ENCODE measurements around the gene ERGIC1.

The ERGIC1 gene

DNA sequence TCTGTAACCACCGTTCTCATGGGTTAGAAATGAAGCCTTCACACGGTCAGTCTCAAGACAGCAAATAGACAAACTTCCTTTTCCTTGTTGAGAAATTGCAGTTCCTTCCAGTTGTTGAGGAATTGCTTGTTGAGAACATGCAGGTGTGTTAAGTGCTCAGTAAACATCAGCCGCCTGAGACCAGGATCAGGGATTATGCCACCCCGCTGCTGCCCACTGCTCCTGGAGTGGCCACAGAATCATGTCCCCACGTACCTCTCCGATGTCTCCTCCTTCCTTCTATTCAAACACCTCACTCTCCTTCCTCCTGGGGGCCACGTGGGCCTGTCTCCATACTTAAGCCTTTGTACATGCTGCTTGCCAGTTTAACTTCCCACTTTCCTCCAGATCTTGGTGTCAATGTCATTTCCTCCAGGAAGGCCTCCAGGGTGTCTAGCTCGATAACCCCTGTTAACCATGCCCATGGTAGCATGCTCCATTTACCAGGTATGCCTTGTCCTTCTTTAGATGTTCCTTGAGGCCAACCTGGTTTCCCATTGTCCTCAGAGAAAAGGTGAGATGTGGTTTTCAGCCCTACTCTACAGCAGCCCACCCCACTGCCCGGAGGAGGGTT lies 91.4 kb downstream of the ERGIC1 start:
- DNase-seq = no peak

DNA sequence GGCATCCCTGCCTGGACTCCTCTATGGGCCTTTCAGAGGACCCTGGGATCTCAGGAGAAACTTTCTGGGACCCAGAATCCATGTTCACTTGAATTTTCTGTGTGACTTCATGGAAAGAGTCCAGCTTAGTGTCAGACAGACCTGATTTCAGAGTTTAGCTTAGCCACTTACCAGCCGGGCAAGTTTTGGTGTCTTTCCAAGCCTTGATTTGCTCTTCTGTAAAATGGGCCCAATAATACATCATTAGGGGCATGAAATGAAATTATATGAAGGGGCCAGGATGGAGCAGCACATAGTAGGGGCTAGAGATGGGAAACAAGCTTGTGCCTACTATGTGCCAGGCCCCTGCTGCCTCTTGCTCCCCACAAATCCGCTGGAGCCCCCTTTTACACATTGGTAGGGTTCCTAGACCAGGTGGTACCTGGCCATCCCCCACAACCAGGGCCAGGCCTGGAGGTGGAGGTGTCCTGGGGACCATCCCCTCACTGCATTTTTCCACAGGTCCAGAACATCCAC lies 92.0 kb downstream of the ERGIC1 start:
- DNase-seq = no peak

GRCh38 chr5:172926796-172927195 lies 92.7 kb downstream of the ERGIC1 start:
- DNase-seq = no peak

- DNase-seq = no peak
Measured at GRCh38 chr5:172929371-172929838, 95.4 kb downstream of the ERGIC1 start.

DNA sequence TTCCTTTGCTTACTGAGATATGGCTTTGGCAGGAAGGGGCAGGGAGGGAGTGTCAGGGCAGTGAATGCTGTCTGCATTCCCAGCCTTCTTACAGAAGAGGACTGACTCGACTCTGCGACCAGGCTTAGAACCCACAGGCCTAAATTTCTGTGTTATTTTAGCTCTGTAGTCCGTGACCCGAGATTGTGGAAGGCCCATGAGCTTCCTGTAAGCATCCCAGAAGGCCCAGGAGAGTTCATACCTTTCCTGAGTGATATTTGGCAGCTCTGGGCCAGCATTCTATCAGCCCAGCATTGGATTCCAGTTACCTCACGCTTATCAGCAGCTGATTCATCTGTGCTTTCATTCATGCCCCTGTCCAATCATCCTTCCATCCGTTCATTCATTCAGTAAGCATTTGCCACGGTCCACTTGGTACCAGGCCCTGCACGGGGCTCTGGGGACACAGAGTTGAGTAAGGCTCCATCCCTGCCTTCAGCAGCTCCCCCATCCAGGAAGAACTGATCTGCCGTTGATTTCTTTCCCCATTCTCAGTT lies 97.0 kb downstream of the ERGIC1 start:
- DNase-seq = no peak

DNA sequence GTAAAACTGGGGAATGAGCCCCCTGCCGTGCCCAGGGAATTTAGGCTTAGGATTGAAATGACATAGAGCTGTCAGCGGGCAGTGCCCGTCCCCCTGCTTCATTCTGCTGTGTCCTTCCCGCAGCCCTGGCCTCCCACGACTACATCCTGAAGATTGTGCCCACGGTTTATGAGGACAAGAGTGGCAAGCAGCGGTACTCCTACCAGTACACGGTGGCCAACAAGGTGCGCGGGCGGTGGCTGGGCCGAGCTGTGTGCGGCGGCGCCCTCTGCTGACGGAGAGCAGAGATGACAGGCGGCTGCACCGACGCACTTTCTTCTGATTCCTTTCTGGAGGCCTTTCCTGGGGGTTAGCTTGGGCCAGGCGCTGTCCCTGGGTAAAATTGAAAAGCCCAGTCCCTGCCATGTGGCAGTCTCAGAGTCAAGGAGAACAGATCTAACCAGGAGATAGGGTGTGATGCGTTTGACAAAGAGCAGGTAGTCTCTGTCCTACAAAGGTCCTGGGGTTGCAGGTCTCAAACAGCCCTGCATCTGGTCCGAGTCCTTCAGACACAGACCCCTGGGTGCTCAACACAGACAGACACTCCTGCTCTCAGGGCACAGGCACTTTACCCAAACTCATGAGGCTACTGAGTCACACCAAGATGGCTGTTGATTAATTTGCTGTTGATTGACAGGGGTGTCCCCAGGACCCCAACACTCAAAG lies 98.4 kb downstream of the ERGIC1 start:
- DNase-seq = peak; percentile 41

GRCh38 chr5:172933238-172933637 lies 99.2 kb downstream of the ERGIC1 start:
- DNase-seq = no peak

DNA sequence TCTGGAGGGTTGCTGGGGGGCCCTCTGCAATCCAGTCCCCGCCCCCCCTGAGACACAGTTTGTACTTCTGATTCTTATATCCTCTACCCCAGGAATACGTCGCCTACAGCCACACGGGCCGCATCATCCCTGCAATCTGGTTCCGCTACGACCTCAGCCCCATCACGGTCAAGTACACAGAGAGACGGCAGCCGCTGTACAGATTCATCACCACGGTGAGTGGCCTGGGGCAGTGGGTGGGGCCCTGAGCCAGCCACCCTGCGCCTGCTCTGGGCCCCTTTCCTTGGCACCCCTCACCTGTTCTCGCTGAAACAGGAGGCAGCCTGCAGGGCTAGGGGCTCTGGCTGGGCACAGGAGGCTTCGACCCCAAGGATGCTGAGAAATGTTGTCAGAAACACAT lies 101.0 kb downstream of the ERGIC1 start:
- DNase-seq = no peak

- no peak for DNase-seq
Measured at GRCh38 chr5:172936401-172936800, 102.3 kb downstream of the ERGIC1 start.

GRCh38 chr5:172939071-172939470 lies 105.0 kb downstream of the ERGIC1 start:
- no peak for DNase-seq

DNA sequence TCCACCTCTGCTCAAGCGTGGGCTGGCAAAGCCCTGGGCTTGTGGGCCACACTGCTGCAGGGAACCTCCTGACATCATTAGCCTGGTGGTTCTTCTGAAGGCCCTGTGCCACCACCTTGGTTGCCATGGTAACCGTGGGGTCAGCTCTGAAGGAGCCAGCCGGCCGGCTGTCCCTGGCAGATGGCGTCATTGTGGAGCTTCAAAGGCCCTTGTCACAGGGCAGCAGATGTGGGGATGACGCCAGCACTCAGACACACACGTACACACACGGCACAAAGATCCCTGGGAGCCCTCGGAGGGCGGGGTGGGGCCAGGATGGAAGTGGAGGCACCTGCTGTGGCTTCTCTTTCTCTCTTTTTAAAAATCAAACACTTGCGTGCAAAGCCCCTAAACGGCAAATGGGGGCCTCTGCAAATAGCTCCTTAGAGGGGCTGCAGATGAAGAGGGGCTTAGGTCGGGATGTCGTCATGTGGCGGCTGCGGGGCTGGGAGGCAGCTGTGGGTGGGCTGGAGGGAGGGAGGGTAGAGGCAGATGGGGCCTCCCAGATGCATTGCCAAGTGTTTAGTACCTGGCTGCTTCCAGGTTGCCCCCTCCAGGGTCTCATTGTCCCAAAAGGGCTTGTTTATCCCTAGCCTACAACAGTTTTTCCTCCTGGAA lies 105.7 kb downstream of the ERGIC1 start:
- no peak for DNase-seq

- no peak for DNase-seq
Measured at GRCh38 chr5:172940268-172941066, 106.4 kb downstream of the ERGIC1 start.

- no peak for DNase-seq
Measured at GRCh38 chr5:172941067-172941516, 107.0 kb downstream of the ERGIC1 start.

GRCh38 chr5:172942556-172942955 lies 108.5 kb downstream of the ERGIC1 start:
- DNase-seq = no peak

GRCh38 chr5:172943283-172943841 lies 109.3 kb downstream of the ERGIC1 start:
- DNase-seq = no peak

- DNase-seq = no peak
Measured at GRCh38 chr5:172943906-172944305, 109.9 kb downstream of the ERGIC1 start.

- DNase-seq = no peak
Measured at GRCh38 chr5:172944741-172945140, 110.7 kb downstream of the ERGIC1 start.

GRCh38 chr5:172945151-172945550 lies 111.1 kb downstream of the ERGIC1 start:
- no peak for DNase-seq

GRCh38 chr5:172946146-172946545 lies 112.1 kb downstream of the ERGIC1 start:
- no peak for DNase-seq

GRCh38 chr5:172949426-172949825 lies 115.4 kb downstream of the ERGIC1 start:
- DNase-seq = no peak

DNA sequence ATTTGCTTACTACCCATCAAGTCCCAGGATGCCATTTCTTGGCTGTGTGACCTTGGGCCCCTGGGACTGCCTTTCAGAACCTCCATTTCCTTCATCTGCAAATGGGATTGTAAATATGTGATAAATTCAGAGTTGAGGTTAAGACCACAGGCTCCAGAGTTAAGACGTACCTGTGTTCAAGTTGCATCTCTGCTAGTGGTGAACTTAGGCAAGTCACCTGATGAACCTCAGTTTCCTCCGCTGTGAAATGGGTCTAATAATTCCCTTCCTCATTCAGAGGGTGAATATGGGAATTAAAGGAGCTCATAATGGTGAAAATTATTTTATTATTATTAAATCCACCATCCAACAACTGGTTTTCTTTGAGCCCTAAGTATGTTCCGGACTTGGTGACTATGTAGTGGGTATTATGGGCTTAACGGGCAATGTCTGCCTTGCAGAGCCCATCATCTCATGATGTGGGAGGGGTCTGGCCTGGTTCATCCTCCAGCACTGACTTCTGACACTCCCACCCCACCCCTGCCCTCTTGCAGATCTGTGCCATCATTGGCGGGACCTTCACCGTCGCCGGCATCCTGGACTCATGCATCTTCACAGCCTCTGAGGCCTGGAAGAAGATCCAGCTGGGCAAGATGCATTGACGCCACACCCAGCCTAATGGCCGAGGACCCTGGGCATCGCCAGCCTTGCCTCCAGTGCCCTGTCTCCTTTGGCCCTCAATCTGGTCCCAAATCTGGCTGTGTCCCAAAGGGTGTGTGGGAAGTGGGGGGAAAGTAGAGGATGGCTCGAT lies 116.3 kb downstream of the ERGIC1 start:
- no peak for DNase-seq
